CD4-positive, alpha-beta T cell treated with Interleukin-1 beta for 1 hour (primary cell): Measurements from ENCODE around the gene SLC1A7.
A peak's percentile ranks its signal among the peaks of the same experiment; 100 is the strongest.

Experiments
- DNase-seq, 2 donors: peaks; one replicate each; pipeline ENCODE4 v3.0.0-alpha.2; 2020 to 2022

SLC1A7 gene

DNA sequence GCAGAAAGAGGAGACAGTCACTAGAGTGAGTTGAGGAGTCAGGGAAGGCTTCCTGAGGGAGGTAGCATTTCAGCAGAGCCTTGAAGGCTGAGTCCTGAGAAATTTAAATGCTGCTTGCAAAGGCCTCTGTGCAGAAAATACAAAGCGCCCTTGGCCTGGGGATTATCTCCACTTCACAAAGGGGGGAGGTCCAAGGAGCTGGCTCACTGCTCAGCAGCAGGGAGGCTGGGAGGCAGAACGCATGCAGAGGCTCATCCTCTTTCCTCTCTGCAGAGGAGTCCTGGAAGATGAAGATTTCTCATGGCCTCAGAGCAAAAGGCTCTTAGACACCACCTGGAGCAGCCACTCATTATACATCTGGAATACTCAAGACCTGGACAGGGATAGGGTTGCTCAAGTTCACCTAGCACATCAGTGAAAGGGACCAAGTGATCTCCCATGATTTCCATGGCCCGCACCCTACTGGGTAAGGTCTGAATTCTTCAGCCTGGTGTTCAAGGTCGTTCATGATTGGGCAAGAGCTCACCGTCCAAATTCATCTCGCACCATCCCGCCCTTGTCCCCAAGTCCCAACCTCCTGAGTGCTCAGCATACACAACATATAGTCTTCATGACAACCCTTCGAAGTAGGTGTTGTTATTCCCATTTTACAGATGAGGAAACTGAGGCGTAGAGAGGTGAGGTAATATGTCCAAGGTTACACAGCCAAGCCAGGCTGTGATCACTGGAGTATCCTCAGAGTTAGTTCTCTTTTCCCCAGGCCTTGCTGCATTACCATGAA is 9.0 kb downstream of the SLC1A7 start:
- no peak for DNase-seq

DNA sequence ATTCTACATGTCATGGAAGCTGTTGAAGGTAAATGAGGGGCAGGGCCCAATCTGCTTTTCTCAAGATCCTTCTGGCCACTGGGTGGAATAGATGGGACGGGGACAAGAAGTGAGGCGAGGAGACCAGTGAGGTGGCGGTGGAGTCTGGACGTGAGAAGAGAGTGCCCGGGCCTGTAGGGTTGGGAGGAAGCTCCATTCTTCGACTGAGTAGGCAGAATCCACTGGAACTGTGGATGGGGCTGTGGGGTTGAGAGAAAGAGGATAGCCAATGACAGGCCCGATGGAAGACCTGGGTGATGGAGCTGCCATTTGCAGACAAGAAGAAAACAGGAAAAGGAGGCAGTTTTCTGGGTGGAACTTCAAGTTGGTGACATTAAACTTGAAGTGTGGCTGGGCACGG is 10.3 kb downstream of the SLC1A7 start:
- DNase-seq = no peak

- DNase-seq = no peak
Observed at GRCh38 chr1:53131590-53131938, 10.9 kb downstream of the SLC1A7 start.

DNA sequence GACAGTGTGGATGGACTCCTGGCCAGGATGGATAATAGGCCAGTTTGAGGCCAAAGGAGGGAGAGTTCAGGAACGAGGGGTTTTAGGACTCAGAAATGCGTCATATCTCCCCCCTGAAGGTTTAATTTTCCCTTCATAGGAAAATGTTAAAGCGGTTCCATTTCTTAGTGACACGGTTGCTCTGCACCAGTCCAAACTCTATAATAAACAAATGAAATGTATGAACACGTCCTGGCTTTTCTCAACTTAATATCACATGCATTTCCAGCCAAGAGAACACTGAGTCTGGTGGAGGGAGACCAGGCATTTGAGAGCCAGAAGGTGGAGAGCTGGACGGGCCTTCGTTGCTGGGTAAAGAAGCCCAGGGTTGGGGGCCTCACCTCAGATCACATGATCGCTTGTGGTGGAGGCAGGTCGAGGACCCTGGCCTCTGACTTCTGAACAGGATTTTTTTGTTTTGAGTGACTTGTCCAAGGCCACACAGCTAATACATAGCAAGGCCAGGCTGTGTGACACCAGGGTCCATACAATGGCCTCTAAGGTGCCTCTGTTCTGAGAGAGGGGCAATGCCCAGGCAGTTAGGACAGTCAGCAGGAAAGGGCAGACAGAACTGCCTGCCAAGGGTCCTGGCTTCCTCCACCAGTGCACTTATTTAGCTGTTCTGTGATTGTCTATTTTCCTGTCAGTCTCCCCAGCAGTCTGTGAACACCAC is 11.4 kb downstream of the SLC1A7 start:
- no peak for DNase-seq

- no peak for DNase-seq
Observed at GRCh38 chr1:53130598-53130877, 11.9 kb downstream of the SLC1A7 start.

DNA sequence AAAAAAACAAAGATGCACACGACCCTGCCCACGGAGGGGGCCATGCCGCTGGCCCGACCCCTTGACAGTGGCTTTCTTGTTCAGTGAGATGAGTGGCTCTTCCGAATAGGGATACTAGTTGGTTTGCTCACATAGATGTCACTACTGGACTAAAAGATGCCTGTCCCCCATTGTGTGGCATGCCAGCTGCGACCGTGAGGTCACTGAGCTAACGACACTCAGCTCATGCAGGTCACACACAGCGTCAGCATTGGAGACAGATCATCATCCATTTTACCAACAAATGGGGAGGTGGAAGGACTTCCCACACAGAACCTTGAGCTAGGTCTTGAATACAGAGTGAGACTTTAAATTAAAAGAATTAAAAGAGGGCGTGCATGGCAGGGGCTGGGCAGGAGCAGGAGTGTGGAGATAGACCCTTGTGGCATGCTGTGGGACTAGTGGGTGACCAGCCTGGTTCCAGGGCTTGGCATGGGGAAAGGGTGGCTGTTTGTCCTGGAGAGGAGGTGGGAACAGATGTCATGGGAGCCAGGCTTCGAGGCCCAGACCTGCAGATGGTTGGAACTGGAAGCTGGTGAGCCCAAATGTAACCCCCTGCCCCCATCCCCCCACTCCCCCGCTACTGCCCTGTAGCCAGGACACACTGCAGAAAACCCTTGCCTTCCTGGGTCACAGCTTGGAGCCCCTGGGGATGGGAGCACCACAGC is 12.4 kb downstream of the SLC1A7 start:
- DNase-seq = no peak

- no peak for DNase-seq
Observed at GRCh38 chr1:53128401-53128800, 14.0 kb downstream of the SLC1A7 start.

DNA sequence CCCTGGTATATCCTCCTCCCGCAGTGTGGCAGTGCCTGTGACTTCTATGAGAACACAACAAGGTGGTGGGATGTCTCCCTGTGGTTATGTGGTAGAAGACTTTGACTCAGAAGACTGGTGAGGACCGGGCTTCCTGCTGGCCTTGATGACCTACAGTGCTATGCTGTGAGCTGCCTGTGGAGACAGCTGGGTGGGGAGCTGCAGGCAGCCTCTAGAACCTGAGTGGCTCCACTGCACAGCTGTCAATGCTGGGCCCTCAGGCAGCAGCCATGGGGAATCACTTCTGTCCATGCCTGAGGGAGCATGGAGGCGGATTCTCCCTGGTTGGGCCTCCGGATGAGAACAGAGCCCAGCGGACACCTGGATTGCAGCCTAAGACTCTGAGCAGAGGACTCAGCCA is 14.9 kb downstream of the SLC1A7 start:
- DNase-seq = peak; percentile 14 to 40

DNA sequence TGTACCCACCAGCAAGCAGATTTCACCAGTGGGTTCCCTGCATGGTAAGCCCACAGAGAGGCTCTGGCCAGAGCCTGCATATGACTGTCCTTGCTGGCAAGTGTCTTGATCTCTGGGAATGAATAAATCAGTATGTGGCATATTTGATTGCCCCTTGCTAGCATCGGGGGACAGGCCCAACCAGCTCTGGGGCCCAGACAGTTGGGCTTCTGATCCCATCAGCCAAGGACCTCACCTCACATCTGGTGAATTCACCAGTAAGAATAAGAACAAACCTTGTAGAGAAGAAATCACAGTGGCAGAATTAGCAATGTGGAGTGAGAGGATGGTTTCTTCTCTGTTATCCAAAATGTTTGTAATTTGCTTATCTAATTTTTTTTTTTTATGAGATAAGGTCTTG is 15.9 kb downstream of the SLC1A7 start:
- no peak for DNase-seq

- no peak for DNase-seq
Observed at GRCh38 chr1:53125623-53126360, 16.6 kb downstream of the SLC1A7 start.

DNA sequence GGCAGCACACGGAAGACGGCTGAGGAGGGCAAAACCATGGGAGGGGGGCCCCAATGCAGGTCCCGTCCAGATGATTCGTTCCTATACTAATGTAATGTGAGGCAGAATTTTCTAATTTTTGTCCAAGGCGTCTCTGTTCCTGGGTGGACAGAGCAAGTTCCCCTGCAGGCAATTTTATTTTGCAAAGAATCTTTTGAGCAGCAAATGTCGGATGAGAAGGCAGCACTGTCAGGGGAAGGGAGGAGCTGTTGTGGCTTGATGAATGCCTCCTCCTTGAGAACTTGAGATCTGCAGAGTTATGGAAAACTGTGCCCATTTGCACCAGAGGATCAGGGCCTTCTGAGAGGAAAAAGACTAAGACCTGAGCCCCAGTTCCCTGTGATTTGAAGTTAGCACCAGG is 17.3 kb downstream of the SLC1A7 start:
- DNase-seq = no peak

DNA sequence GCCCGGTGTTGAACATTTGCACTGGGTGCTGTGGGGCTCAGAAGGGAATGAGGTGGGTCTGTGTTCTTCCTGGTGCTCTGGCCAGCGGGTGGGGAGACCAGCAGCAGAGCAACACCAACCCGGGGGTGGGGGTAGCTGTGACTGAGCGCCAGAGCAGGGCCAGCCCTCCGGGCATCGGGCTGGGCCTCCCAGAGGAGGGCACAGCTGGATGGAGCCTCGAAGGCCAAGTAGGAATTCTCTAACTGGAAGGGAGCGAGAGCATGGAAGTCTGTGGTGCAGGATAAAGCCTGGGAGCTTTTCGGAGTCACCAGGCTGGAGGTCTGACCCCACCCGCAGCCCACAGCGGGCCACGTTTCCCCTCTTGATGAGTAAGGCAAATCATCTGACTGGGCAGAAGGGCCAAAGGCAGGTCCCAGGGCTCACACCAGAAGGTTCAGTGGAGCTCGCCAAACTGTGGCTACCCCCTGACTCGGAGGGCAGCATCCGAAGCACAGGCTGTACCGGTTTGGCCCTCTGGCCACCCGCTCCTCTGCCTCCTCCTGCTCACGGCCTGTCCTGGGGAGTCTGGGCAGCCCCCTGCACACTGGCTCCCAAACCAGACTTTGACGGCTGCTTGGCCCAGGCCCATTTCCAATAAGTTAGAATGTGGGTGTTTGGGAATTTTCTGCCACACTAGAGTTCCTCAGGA is 18.8 kb downstream of the SLC1A7 start:
- no peak for DNase-seq

- DNase-seq = no peak
Observed at GRCh38 chr1:53122961-53123413, 19.5 kb downstream of the SLC1A7 start.

DNA sequence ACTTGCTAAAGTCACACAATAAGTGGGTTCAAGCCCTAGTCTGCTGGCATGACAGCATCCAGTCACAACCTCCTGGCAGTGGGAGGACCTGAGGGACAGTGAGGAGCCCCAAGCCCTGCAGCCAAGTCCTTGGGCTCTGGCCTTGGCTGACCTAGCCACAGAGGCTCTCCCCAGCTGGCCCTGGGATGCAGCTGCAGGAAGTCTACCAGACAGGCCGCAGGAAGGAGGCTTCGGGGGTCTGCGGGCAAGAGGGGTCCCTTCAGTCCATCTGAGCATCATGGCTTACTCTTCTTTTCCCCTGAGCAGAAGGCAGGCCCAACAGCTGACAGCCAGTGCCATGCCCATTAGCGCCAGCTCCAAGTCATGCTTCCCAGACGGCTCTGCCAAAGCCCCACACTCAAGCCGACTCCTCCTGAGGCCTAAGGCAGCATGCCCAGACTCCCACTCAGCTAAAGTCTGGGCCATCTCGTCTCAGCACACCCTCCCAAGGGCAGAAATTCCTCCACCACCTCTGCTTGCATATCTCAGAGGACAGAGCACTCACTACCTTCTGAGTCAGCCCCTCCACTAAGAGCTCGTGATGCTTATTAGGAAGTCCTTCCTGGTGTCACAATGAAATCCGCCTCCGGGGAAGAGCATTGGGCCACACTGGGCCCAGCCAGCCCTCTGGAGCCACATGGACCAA is 20.1 kb downstream of the SLC1A7 start:
- no peak for DNase-seq

GRCh38 chr1:53121319-53122172 is 20.9 kb downstream of the SLC1A7 start:
- no peak for DNase-seq

- no peak for DNase-seq
Observed at GRCh38 chr1:53120659-53121058, 21.8 kb downstream of the SLC1A7 start.

- no peak for DNase-seq
Observed at GRCh38 chr1:53117836-53118235, 24.6 kb downstream of the SLC1A7 start.

DNA sequence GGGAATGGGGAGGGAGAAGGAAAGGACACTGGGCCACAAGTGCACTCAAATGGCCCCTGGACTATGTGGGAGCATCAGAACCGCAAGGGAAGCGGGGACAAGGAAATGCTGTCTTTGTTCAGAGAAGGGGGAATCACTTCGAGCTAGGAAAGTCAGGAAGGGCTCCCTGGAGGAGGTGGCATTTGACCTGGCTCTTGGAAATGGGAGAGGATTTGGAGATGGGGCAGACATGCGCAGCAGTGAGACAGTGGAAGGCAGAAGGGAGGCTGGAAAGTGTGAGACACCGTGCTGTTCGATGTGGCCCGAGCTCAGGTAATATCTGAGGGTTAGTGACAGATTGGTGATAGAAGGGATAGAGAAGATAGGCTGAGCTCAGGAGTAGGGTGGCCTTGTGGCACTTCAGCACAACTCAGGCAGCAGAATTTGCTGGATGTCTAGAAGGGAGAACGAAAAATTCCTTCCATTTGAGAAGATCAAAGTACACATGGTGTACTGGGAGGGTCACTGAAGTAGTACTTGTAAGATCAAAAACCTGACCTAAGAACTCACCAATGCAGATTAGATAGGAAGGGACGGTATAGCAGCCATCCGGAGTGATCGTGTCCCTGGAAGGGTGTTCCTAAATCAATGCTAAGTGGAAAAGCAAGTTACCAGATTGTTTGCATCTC is 25.4 kb downstream of the SLC1A7 start:
- no peak for DNase-seq

DNA sequence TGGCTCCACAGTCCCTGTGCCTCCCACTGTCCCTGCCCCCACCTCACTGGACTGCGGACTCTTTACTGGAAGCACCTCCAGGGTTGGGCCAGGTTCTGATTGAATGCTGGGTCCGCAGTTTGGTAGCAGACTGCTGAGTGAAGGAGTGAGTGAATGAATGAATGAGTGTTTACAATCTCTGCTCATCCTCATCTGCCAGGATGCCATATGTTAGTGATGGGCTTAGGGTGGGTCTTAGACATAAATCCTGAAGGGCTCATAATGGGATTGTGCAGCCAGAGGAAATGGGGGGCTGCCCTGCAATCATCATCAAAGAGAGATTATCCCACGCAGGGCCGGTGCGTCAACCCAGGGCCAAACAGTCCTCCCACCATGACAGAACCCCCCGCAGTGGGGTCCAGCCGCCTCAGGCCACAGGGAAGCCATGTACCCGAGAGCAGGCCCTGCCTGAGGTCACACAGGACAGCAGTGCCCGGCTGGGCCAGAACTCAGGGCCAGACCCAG is 26.1 kb downstream of the SLC1A7 start:
- DNase-seq = no peak
